ENCODE measurements around the gene CALCOCO1. TPM values are rescaled to one million over a fixed set of nuclear protein-coding genes. Genes with fewer than 3 reads are reported as not detected.

Gene CALCOCO1
- total and polyA plus RNA-seq, 2 of the 13 experiments (the other 11 are each of a cell fraction or from before 2014, with no cell fraction given): 7.7 to 47.7 TPM

GRCh38 chr12:53674977-53675700 lies 52.1 kb downstream of the CALCOCO1 start (continued):
- TF ChIP-seq MYPOP (CRISPR knock-in tag; IDR thresholded peaks at IDR 0.05) (no peak), REST (IDR thresholded peaks at IDR 0.05; ENCODE audit: borderline replicate concordance in 1 of 2, low read depth in 1 of 2, low read length in 2 of 2) (no peak), KAT7 (CRISPR knock-in tag; IDR thresholded peaks at IDR 0.05; ENCODE audit: borderline replicate concordance) (no peak), CENPBD1 (CRISPR knock-in tag; IDR thresholded peaks at IDR 0.05; ENCODE audit: borderline replicate concordance, low read depth) (0 out of 2 replicates have a peak, but pooled peaks have one; percentile 8), FOXO4 (CRISPR knock-in tag; conservative IDR thresholded peaks at IDR 0.05) (peak; percentile 91; the same call in 1 of the 2 replicates), ARNTL (CRISPR knock-in tag; IDR thresholded peaks at IDR 0.05) (no peak)

Data from HepG2 (cell line).